SK-N-SH (cell line): ENCODE results near the gene CTBP2. TPM values are rescaled to one million over a fixed set of nuclear protein-coding genes. Genes with fewer than 3 reads are reported as not detected.

ENCODE experiments used
- CTCF ChIA-PET: fragments of 300-600, 350-600 bp; formaldehyde crosslinking; extraction: SDS; loops from one replicate; lab custom pipeline; 2021; lab: Yijun Ruan, JAX
- POLR2A ChIA-PET: fragments of 350-600 bp; sonication (Branson Sonifier 250); formaldehyde crosslinking; extraction: SDS; loops from one replicate; lab custom pipeline; 2020; ENCODE audit warnings: antibody characterized with exemption, inconsistent platforms; lab: Yijun Ruan, JAX
- DNase-seq: peaks from one replicate; pipeline ENCODE4 v3.0.0; 2012
- H2AFZ ChIP-seq: fragments of 200-600 bp; sonication (generic); 2 replicates; pipeline ENCODE4 v1.8.1; 2016; ENCODE audit warnings: antibody characterized with exemption, mild to moderate bottlenecking, low read depth
- H3F3A ChIP-seq: fragments of 200-600 bp; sonication (generic); replicated peaks from 2 replicates; pipeline ENCODE3; 2016; ENCODE audit warnings: antibody characterized with exemption, mild to moderate bottlenecking; ENCODE audit not compliant: insufficient read depth
- H3K27ac ChIP-seq, 2 experiments: fragments of 200-500 bp in 1 of 2; fragments of 200-600 bp in 1 of 2; sonication (Bioruptor generic) in 1 of 2; sonication (generic), shearing (Covaris generic) in 1 of 2; 2 replicates each; pipeline versions ENCODE4 v1.5.1 to v1.6.1; 2014 to 2016; ENCODE audit warnings: low read depth in 2 of 2, inconsistent platforms in 1 of 2, low read length in 1 of 2, mild to moderate bottlenecking in 1 of 2, mixed read lengths in 1 of 2
- H3K27me3 ChIP-seq: fragments of 200-600 bp; sonication (generic), shearing (Covaris generic); 2 replicates; pipeline ENCODE4 v1.6.1; 2016; ENCODE audit warnings: mixed run types; ENCODE audit not compliant: insufficient read depth
- H3K36me3 ChIP-seq, 2 experiments: fragments of 200-500 bp in 1 of 2; fragments of 200-600 bp in 1 of 2; sonication (Bioruptor generic) in 1 of 2; sonication (generic) in 1 of 2; replicated peaks in 1 of 2; 2 replicates each; pipeline versions ENCODE3 to v1.5.1; 2014 to 2016; ENCODE audit warnings: low read length in 1 of 2, mild to moderate bottlenecking in 1 of 2; ENCODE audit not compliant: insufficient read depth in 2 of 2, control insufficient read depth in 1 of 2
- H3K4me1 ChIP-seq, 2 experiments: fragments of 200-500 bp in 1 of 2; fragments of 200-600 bp in 1 of 2; sonication (Bioruptor generic) in 1 of 2; sonication (generic), shearing (Covaris generic) in 1 of 2; 2 replicates each; pipeline versions ENCODE4 v1.5.1 to v1.6.1; 2014 to 2016; ENCODE audit warnings: low read depth in 1 of 2, low read length in 1 of 2, mixed run types in 1 of 2; ENCODE audit not compliant: insufficient read depth in 2 of 2, control insufficient read depth in 1 of 2
- H3K4me2 ChIP-seq: fragments of 200-600 bp; sonication (generic), shearing (Covaris generic); 2 replicates; pipeline ENCODE4 v1.6.1; 2017; ENCODE audit warnings: mixed run types
- H3K4me3 ChIP-seq, 2 experiments: fragments of 200-500 bp in 1 of 2; fragments of 200-600 bp in 1 of 2; sonication (Bioruptor generic) in 1 of 2; sonication (generic), shearing (Covaris generic) in 1 of 2; 2 replicates each; pipeline versions ENCODE4 v1.5.1 to v1.8.1; 2014 to 2016; ENCODE audit warnings: low read depth in 2 of 2, inconsistent platforms in 1 of 2, low read length in 1 of 2, mild to moderate bottlenecking in 1 of 2, mixed read lengths in 1 of 2, moderate library complexity in 1 of 2
- H3K79me2 ChIP-seq: fragments of 200-600 bp; sonication (generic); 2 replicates; pipeline ENCODE4 v1.8.1; 2017; ENCODE audit warnings: mild to moderate bottlenecking; ENCODE audit not compliant: insufficient read depth
- H3K9ac ChIP-seq: fragments of 200-600 bp; sonication (generic); 2 replicates; pipeline ENCODE4 v1.6.1; 2017; ENCODE audit warnings: mixed run types
- H3K9me2 ChIP-seq: fragments of 200-600 bp; sonication (generic); 2 replicates; pipeline ENCODE4 v1.6.1; 2017; ENCODE audit warnings: mixed run types
- H3K9me3 ChIP-seq: fragments of 200-600 bp; sonication (generic); 2 replicates; pipeline ENCODE4 v1.6.1; 2017; ENCODE audit warnings: mixed run types, mild to moderate bottlenecking, moderate library complexity
- H4K20me1 ChIP-seq: fragments of 200-600 bp; sonication (generic); 2 replicates; pipeline ENCODE4 v1.6.1; 2017; ENCODE audit warnings: mild to moderate bottlenecking, mixed run types; ENCODE audit not compliant: insufficient read depth
- NRF1 ChIP-seq: IDR thresholded peaks from 2 replicates; pipeline ENCODE4 v1.6.1; 2012; ENCODE audit warnings: low read depth, mild to moderate bottlenecking, low read length
- RCOR1 ChIP-seq: fragments of 150-350 bp; IDR thresholded peaks from 2 replicates; pipeline ENCODE4 v1.6.1; 2017; ENCODE audit warnings: antibody characterized with exemption, low read length
- SIN3A ChIP-seq: IDR thresholded peaks from 2 replicates; pipeline ENCODE4 v1.6.1; 2012; ENCODE audit warnings: low read depth, mild to moderate bottlenecking, low read length, moderate library complexity, borderline replicate concordance
- TEAD4 ChIP-seq: IDR thresholded peaks from 2 replicates; pipeline ENCODE4 v1.4.0; 2012; ENCODE audit warnings: mild to moderate bottlenecking, borderline replicate concordance; ENCODE audit not compliant: insufficient read depth
- YY1 ChIP-seq: IDR thresholded peaks from 2 replicates; pipeline ENCODE4 v1.4.0; 2012; ENCODE audit warnings: low read depth, mild to moderate bottlenecking
- WGBS: methylation state at CpG from one replicate; pipeline ENCODE4 v1.1.6; 2017; ENCODE audit warnings: low lambda C conversion rate; 5-methylcytosine and 5-hydroxymethylcytosine counted together
- polyA plus RNA-seq, 3 experiments: library from polyadenylated mRNA; depleted of rRNA; stranded (reverse); fragments of >200 nt; gene quantifications; 2 replicates each; pipeline ENCODE4 v1.2.3, GENCODE V29; 2012
- TF ChIP-seq, protein P1 (sequence below): fragments of 150-350 bp; IDR thresholded peaks from 2 replicates; pipeline ENCODE4 v1.6.1; 2016; ENCODE audit warnings: mild to moderate bottlenecking, low read depth, low read length
- TF ChIP-seq, protein P2 (sequence below): IDR thresholded peaks from 2 replicates; pipeline ENCODE4 v1.6.1; 2012; ENCODE audit warnings: mild to moderate bottlenecking, low read depth, low read length, moderate library complexity
- TF ChIP-seq, protein P3 (sequence below): fragments of 150-350 bp; IDR thresholded peaks from 2 replicates; pipeline ENCODE4 v1.6.1; 2017; ENCODE audit warnings: antibody characterized with exemption, low read length, low read depth, borderline replicate concordance
- TF ChIP-seq, protein P4 (sequence below): IDR thresholded peaks from 2 replicates; pipeline ENCODE4 v1.4.0; 2012; ENCODE audit warnings: low read depth, borderline replicate concordance

Gene CTBP2
- polyA plus RNA-seq, 1 of the 3 experiments (the other 2 are of a cell fraction) = 69.7 TPM

DNA sequence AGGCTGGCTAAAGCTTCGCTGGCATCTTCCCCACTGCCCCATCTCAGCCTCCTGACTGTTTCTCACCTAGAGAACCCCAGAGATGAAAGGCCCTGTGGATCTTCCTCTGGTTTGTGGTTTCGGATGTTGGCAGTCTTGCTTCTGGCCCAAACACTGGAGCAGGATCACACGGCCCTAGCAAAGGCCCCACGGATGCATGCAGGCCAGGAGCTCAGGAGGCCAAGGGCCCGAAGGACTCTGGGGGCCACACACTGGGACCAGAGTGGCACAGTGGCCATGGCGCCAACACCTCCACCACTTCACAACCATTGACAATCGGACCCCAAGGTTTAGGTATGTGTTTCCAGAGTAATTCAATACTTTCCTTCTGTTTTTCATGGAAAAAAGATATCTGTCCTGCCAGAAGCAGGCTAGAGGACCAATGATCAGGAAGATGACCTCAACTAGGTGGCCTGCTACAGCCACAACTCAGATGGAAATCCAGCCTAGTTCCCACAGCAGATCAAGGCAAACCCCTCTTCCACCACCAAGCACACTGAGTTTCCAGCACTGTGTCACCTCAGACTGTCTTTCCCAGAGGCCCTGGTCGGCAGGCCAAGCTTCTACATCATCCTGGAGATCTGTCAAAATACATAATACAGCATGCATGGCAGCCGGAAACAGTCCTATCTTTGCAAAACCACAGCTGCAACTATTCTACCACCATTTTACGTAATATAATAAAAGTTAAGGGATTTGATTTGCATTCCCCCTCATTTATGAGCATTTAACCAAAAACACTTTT lies 53.0 kb downstream of the CTBP2 start:
- Histone ChIP-seq H3K4me3 (no peak overlapping the region), H4K20me1 (peaks cover 90% of the 10 kb centered on the region), H3K9me2 (no peaks in the 10 kb centered on the region), H3K27me3 (no peaks in the 10 kb centered on the region), H3K36me3 (peaks cover 27 to 55% of the 10 kb centered on the region in 2 experiments), H3K79me2 (peaks cover 99% of the 10 kb centered on the region), H3K27ac (no peak overlapping the region), H3K9ac (no peak overlapping the region), H3F3A (no peaks in the 10 kb centered on the region), H3K4me1 (peaks cover 6 to 18% of the 10 kb centered on the region in 2 experiments; a peak in 2 of 4 replicates), H2AFZ (no peak overlapping the region), H3K4me2 (no peak overlapping the region), H3K9me3 (no peaks in the 10 kb centered on the region)
- CTCF ChIA-PET = interaction anchor here (1.2 kb wide), 1 partner anchor 236 kb away, joined by 3 read pairs; no protein-coding TSS in a partner anchor
- POLR2A ChIA-PET = no interaction called here
- DNase-seq = no peak
- TF ChIP-seq NRF1 (no peak), SIN3A (no peak)
- TF ChIP-seq, protein P1, sequence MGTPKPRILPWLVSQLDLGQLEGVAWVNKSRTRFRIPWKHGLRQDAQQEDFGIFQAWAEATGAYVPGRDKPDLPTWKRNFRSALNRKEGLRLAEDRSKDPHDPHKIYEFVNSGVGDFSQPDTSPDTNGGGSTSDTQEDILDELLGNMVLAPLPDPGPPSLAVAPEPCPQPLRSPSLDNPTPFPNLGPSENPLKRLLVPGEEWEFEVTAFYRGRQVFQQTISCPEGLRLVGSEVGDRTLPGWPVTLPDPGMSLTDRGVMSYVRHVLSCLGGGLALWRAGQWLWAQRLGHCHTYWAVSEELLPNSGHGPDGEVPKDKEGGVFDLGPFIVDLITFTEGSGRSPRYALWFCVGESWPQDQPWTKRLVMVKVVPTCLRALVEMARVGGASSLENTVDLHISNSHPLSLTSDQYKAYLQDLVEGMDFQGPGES = no peak
- WGBS = 88% methylated on average over 8 of the region's 10 CpGs

DNA sequence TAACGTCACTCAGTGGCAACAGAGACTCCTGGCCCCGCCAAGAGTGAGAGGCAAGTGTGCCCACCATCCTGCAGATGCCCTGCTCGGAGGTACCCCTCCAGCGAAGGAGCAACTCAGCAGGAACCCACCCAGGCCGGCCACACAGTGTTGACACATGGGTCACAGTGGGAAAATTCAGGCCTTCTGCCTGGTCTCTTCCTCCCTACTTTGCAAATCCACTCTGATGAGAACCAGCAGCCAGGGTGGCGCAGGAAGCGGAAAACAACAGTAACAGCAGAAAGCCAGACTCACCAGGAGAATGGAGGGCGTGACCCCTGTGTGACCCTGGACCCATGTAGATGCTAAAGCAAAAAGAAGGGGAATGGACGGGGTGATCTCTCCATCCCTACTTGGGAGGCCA lies 53.8 kb downstream of the CTBP2 start:
- CTCF ChIA-PET = interaction anchor here (1.2 kb wide), 1 partner anchor 237 kb away, joined by 3 read pairs; no protein-coding TSS in a partner anchor
- Histone ChIP-seq H3K9ac (no peak overlapping the region), H3K36me3 (peaks cover 27 to 57% of the 10 kb centered on the region in 2 experiments), H3K27ac (no peak overlapping the region; a peak in 1 of 4 replicates), H3K4me3 (no peak overlapping the region), H3K79me2 (peaks cover 99% of the 10 kb centered on the region), H3K9me2 (no peaks in the 10 kb centered on the region), H4K20me1 (peaks cover 90% of the 10 kb centered on the region), H3K4me1 (peaks cover 4 to 16% of the 10 kb centered on the region in 2 experiments; a peak in 2 of 4 replicates), H3F3A (no peaks in the 10 kb centered on the region), H3K27me3 (no peaks in the 10 kb centered on the region), H3K4me2 (no peak overlapping the region), H3K9me3 (no peaks in the 10 kb centered on the region), H2AFZ (no peak overlapping the region)
- TF ChIP-seq, protein P2, sequence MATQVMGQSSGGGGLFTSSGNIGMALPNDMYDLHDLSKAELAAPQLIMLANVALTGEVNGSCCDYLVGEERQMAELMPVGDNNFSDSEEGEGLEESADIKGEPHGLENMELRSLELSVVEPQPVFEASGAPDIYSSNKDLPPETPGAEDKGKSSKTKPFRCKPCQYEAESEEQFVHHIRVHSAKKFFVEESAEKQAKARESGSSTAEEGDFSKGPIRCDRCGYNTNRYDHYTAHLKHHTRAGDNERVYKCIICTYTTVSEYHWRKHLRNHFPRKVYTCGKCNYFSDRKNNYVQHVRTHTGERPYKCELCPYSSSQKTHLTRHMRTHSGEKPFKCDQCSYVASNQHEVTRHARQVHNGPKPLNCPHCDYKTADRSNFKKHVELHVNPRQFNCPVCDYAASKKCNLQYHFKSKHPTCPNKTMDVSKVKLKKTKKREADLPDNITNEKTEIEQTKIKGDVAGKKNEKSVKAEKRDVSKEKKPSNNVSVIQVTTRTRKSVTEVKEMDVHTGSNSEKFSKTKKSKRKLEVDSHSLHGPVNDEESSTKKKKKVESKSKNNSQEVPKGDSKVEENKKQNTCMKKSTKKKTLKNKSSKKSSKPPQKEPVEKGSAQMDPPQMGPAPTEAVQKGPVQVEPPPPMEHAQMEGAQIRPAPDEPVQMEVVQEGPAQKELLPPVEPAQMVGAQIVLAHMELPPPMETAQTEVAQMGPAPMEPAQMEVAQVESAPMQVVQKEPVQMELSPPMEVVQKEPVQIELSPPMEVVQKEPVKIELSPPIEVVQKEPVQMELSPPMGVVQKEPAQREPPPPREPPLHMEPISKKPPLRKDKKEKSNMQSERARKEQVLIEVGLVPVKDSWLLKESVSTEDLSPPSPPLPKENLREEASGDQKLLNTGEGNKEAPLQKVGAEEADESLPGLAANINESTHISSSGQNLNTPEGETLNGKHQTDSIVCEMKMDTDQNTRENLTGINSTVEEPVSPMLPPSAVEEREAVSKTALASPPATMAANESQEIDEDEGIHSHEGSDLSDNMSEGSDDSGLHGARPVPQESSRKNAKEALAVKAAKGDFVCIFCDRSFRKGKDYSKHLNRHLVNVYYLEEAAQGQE = no peak
- TF ChIP-seq YY1 = no peak
- TF ChIP-seq, protein P3, sequence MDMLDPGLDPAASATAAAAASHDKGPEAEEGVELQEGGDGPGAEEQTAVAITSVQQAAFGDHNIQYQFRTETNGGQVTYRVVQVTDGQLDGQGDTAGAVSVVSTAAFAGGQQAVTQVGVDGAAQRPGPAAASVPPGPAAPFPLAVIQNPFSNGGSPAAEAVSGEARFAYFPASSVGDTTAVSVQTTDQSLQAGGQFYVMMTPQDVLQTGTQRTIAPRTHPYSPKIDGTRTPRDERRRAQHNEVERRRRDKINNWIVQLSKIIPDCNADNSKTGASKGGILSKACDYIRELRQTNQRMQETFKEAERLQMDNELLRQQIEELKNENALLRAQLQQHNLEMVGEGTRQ = no peak
- TF ChIP-seq, protein P1 = no peak
- TF ChIP-seq TEAD4 = no peak
- TF ChIP-seq SIN3A = no peak
- no peak for TF ChIP-seq RCOR1
- TF ChIP-seq, protein P4, sequence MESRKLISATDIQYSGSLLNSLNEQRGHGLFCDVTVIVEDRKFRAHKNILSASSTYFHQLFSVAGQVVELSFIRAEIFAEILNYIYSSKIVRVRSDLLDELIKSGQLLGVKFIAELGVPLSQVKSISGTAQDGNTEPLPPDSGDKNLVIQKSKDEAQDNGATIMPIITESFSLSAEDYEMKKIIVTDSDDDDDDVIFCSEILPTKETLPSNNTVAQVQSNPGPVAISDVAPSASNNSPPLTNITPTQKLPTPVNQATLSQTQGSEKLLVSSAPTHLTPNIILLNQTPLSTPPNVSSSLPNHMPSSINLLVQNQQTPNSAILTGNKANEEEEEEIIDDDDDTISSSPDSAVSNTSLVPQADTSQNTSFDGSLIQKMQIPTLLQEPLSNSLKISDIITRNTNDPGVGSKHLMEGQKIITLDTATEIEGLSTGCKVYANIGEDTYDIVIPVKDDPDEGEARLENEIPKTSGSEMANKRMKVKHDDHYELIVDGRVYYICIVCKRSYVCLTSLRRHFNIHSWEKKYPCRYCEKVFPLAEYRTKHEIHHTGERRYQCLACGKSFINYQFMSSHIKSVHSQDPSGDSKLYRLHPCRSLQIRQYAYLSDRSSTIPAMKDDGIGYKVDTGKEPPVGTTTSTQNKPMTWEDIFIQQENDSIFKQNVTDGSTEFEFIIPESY = no peak
- 98% methylated on average over 7 of the region's 9 CpGs for WGBS
- POLR2A ChIA-PET = no interaction called here
- DNase-seq = no peak
